GM21381 (cell line): ENCODE data around the gene PRKCZ.
A peak's percentile ranks its signal among the peaks of the same experiment; 100 is the strongest.

ENCODE experiments used
- ATAC-seq: cut with Tn5 transposase; IDR thresholded peaks from one replicate; pipeline ENCODE4 v1.9.1; 2021; ENCODE audit warnings: mild to moderate bottlenecking, moderate library complexity; ENCODE audit not compliant: unreplicated experiment

The PRKCZ gene

GRCh38 chr1:2216767-2217058 lies 166.5 kb downstream of the PRKCZ start:
- ATAC-seq: no peak

GRCh38 chr1:2221271-2221670 lies 171.1 kb downstream of the PRKCZ start:
- ATAC-seq: no peak

GRCh38 chr1:2224170-2224584 lies 174.0 kb downstream of the PRKCZ start:
- ATAC-seq: no peak

- no peak for ATAC-seq
Measured at GRCh38 chr1:2224631-2225428, 174.6 kb downstream of the PRKCZ start.

GRCh38 chr1:2226525-2227345 lies 176.5 kb downstream of the PRKCZ start:
- ATAC-seq: peak; percentile 11

GRCh38 chr1:2227346-2228156 lies 177.3 kb downstream of the PRKCZ start:
- ATAC-seq: peak; percentile 87

GRCh38 chr1:2228157-2228594 lies 178.0 kb downstream of the PRKCZ start, which contains the start of gene SKI:
SKI (plus strand) TSS chr1:2228319; CDS start chr1:2228767, 448 bp downstream.
- ATAC-seq: no peak

- ATAC-seq: no peak
Measured at GRCh38 chr1:2228694-2229036, 178.5 kb downstream of the PRKCZ start.

GRCh38 chr1:2229037-2229864 lies 179.0 kb downstream of the PRKCZ start:
- ATAC-seq: no peak

GRCh38 chr1:2229911-2230731 lies 179.9 kb downstream of the PRKCZ start:
- no peak for ATAC-seq

- no peak for ATAC-seq
Measured at GRCh38 chr1:2230781-2231531, 180.7 kb downstream of the PRKCZ start.

GRCh38 chr1:2231532-2232254 lies 181.5 kb downstream of the PRKCZ start:
- no peak for ATAC-seq

GRCh38 chr1:2232255-2232915 lies 182.2 kb downstream of the PRKCZ start:
- ATAC-seq: no peak

- no peak for ATAC-seq
Measured at GRCh38 chr1:2232916-2233438, 182.8 kb downstream of the PRKCZ start.

GRCh38 chr1:2233468-2233867 lies 183.3 kb downstream of the PRKCZ start:
- ATAC-seq: no peak

GRCh38 chr1:2233997-2234761 lies 184.0 kb downstream of the PRKCZ start:
- ATAC-seq: peak; percentile 47

- no peak for ATAC-seq
Measured at GRCh38 chr1:2234762-2235113, 184.5 kb downstream of the PRKCZ start.
